GM23338 (cell line): ENCODE data around the gene ABCG2. TPM values are rescaled to one million over a fixed set of nuclear protein-coding genes. Genes with fewer than 3 reads are reported as not detected.

Experiments used
- ATAC-seq: fragments of 200-7000 bp; cut with Tn5 transposase; 3 replicates; pipeline ENCODE4 v1.9.1; 2020
- DNase-seq: peaks from one replicate; pipeline ENCODE4 v3.0.0-alpha.2; 2015; ENCODE audit warnings: low spot score
- H2AFZ ChIP-seq: fragments of 200-600 bp; sonication (generic); 2 replicates; pipeline ENCODE4 v1.8.0; 2016; ENCODE audit warnings: antibody characterized with exemption, mild to moderate bottlenecking, moderate library complexity
- H3F3A ChIP-seq: fragments of 200-600 bp; sonication (generic); replicated peaks from 2 replicates; pipeline ENCODE4 v1.8.0; 2017; ENCODE audit warnings: antibody characterized with exemption, mixed run types, low read depth
- H3K27ac ChIP-seq: fragments of 200-600 bp; sonication (generic); 2 replicates; pipeline ENCODE4 v1.6.1; 2016; ENCODE audit warnings: low read depth
- H3K27me3 ChIP-seq: fragments of 200-600 bp; sonication (generic); 2 replicates; pipeline ENCODE4 v1.8.0; 2016; ENCODE audit warnings: mild to moderate bottlenecking, mixed run types, moderate library complexity; ENCODE audit not compliant: insufficient read depth
- H3K36me3 ChIP-seq: fragments of 200-600 bp; sonication (generic); 2 replicates; pipeline ENCODE4 v1.8.0; 2016; ENCODE audit warnings: mild to moderate bottlenecking; ENCODE audit not compliant: insufficient read depth
- H3K4me1 ChIP-seq: fragments of 200-600 bp; sonication (generic); 2 replicates; pipeline ENCODE4 v1.8.0; 2016; ENCODE audit warnings: mild to moderate bottlenecking, moderate library complexity; ENCODE audit not compliant: insufficient read depth
- H3K4me2 ChIP-seq: fragments of 200-600 bp; sonication (generic); 2 replicates; pipeline ENCODE4 v1.7.1; 2017; ENCODE audit warnings: mixed run types
- H3K4me3 ChIP-seq: fragments of 200-600 bp; sonication (generic); 2 replicates; pipeline ENCODE4 v1.6.1; 2016; ENCODE audit warnings: mixed run types
- H3K79me2 ChIP-seq: fragments of 200-600 bp; sonication (generic); replicated peaks from 2 replicates; pipeline ENCODE4 v1.8.0; 2017; ENCODE audit warnings: mild to moderate bottlenecking; ENCODE audit not compliant: insufficient read depth
- H3K9me2 ChIP-seq: fragments of 200-600 bp; sonication (generic); 2 replicates; pipeline ENCODE4 v1.8.0; 2017; ENCODE audit not compliant: insufficient read depth
- H4K20me1 ChIP-seq: fragments of 200-600 bp; sonication (generic); replicated peaks from 2 replicates; pipeline ENCODE4 v1.8.0; 2017; ENCODE audit warnings: mild to moderate bottlenecking; ENCODE audit not compliant: insufficient read depth
- H3K27ac Mint-ChIP-seq: 2 replicates; pipeline ENCODE4 v1.8.0; 2020; ENCODE audit warnings: inconsistent platforms, mild to moderate bottlenecking, moderate library complexity, mixed read lengths
- H3K27me3 Mint-ChIP-seq: 3 replicates; pipeline ENCODE4 v1.8.0; 2022; ENCODE audit warnings: low read depth, mild to moderate bottlenecking, moderate library complexity, mixed read lengths, inconsistent platforms; ENCODE audit not compliant: insufficient read depth, poor library complexity
- H3K36me3 Mint-ChIP-seq: 3 replicates; pipeline ENCODE4 v1.8.0; 2021; ENCODE audit warnings: low read depth, mild to moderate bottlenecking, inconsistent platforms, moderate library complexity, mixed read lengths
- H3K4me1 Mint-ChIP-seq: 3 replicates; pipeline ENCODE4 v1.8.0; 2020; ENCODE audit warnings: mild to moderate bottlenecking, inconsistent platforms, mixed read lengths
- H3K4me3 Mint-ChIP-seq: 3 replicates; pipeline ENCODE4 v1.8.0; 2021; ENCODE audit warnings: moderate library complexity, mild to moderate bottlenecking, inconsistent platforms, mixed read lengths
- H3K9me3 Mint-ChIP-seq: 3 replicates; pipeline ENCODE4 v1.8.0; 2020; ENCODE audit warnings: moderate library complexity, mild to moderate bottlenecking, inconsistent platforms, mixed read lengths
- CREB1 ChIP-seq: fragments of 250-450 bp; sonication (Bioruptor Pico); IDR thresholded peaks from 2 replicates; pipeline ENCODE4 v1.5.0; 2020; ENCODE audit warnings: low read depth, mild to moderate bottlenecking, moderate library complexity
- EZH2 ChIP-seq: fragments of 200-600 bp; sonication (generic); IDR thresholded peaks from one replicate; pipeline ENCODE4 v1.8.0; 2017; ENCODE audit warnings: antibody characterized with exemption, mild to moderate bottlenecking, low read depth; ENCODE audit not compliant: unreplicated experiment
- EZH2phosphoT487 ChIP-seq: fragments of 200-600 bp; sonication (generic); IDR thresholded peaks from one replicate; pipeline ENCODE4 v1.8.1; 2018; ENCODE audit warnings: antibody characterized with exemption; ENCODE audit not compliant: unreplicated experiment
- JUNB ChIP-seq: IDR thresholded peaks from one replicate; pipeline ENCODE4 v1.6.1; 2016; ENCODE audit warnings: antibody characterized with exemption; ENCODE audit not compliant: unreplicated experiment
- NANOG ChIP-seq: IDR thresholded peaks from 2 replicates; pipeline ENCODE4 v1.6.1; 2016; ENCODE audit warnings: antibody characterized with exemption, borderline replicate concordance
- POLR2AphosphoS5 ChIP-seq: IDR thresholded peaks from 2 replicates; pipeline ENCODE4 v1.6.1; 2016; ENCODE audit warnings: antibody characterized with exemption, low read depth
- STAT1 ChIP-seq: IDR thresholded peaks from one replicate; pipeline ENCODE4 v1.6.1; 2016; ENCODE audit warnings: antibody characterized with exemption; ENCODE audit not compliant: unreplicated experiment
- ZNF114 ChIP-seq: fragments of 250-450 bp; sonication (Bioruptor Pico); IDR thresholded peaks from 2 replicates; pipeline ENCODE4 v1.5.0; 2020; ENCODE audit warnings: mild to moderate bottlenecking, moderate library complexity
- ZNF331 ChIP-seq: fragments of 250-450 bp; sonication (Bioruptor Pico); IDR thresholded peaks from 2 replicates; pipeline ENCODE4 v1.5.0; 2020; ENCODE audit warnings: low read depth, mild to moderate bottlenecking, moderate library complexity
- polyA plus RNA-seq: library from polyadenylated mRNA; unstranded; fragments of >200 nt; fragmentation: Nextera tagmentation; extraction: Ambion mirVana; gene quantifications from 2 replicates; pipeline ENCODE4 v1.2.1, GENCODE V29; 2016
- total RNA-seq: library from RNA; depleted of rRNA; stranded (reverse); fragments of >200 nt; shearing (Covaris generic); gene quantifications from 2 replicates; pipeline ENCODE4 v1.2.3, GENCODE V29; 2014
- TF ChIP-seq, protein P1 (sequence below): fragments of 250-450 bp; sonication (Bioruptor Pico); IDR thresholded peaks from 2 replicates; pipeline ENCODE4 v1.5.0; 2020; ENCODE audit warnings: mild to moderate bottlenecking, moderate library complexity
- TF ChIP-seq, protein P2 (sequence below), 2 experiments: fragments of 200-600 bp in 1 of 2; sonication (generic) in 1 of 2; conservative IDR thresholded peaks; 2 replicates each; pipeline versions ENCODE4 v1.5.1 to v1.6.1; 2016 to 2017; ENCODE audit warnings: antibody characterized with exemption in 2 of 2, low read depth in 2 of 2, mild to moderate bottlenecking in 2 of 2, moderate library complexity in 1 of 2
- TF ChIP-seq, protein P3 (sequence below): IDR thresholded peaks from 2 replicates; pipeline ENCODE4 v1.6.1; 2016; ENCODE audit warnings: antibody characterized with exemption
- TF ChIP-seq, protein P4 (sequence below): IDR thresholded peaks from one replicate; pipeline ENCODE4 v1.6.1; 2018; ENCODE audit warnings: antibody characterized with exemption; ENCODE audit not compliant: unreplicated experiment

ABCG2 gene
- total and polyA plus RNA-seq, 2 experiments from 2014 or later, result 1.5 to 10.6 TPM

DNA sequence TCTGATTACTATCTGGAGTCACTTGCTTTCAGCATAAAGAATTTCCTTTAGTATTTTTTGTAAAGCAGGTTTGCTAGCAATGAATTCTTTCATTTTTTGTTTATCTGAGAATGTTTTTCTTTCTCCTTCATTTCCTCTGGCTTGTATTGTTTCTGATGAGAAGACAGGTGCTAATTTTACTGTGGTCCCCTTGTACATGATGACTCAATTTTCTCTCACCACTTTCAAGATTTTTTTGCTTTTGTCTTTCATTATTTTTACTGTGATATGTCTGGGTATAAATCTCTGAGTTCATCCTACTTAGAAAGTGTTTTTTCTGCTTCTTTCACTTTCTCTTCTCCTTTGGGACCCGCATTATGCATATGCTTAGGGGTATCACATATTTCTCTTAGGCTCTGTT lies 88.4 kb downstream of the ABCG2 start:
- Mint-ChIP-seq H3K9me3 (peaks cover 3% of the 10 kb centered on the region; the same call in 1 of the 3 replicates), H3K27me3 (peaks cover 6% of the 10 kb centered on the region), H3K4me3 (no peak overlapping the region), H3K4me1 (no peaks in the 10 kb centered on the region), H3K27ac (no peak overlapping the region), H3K36me3 (peaks cover 84% of the 10 kb centered on the region)
- H3K27ac ChIP-seq, result no peak overlapping the region
- TF ChIP-seq, protein P1, sequence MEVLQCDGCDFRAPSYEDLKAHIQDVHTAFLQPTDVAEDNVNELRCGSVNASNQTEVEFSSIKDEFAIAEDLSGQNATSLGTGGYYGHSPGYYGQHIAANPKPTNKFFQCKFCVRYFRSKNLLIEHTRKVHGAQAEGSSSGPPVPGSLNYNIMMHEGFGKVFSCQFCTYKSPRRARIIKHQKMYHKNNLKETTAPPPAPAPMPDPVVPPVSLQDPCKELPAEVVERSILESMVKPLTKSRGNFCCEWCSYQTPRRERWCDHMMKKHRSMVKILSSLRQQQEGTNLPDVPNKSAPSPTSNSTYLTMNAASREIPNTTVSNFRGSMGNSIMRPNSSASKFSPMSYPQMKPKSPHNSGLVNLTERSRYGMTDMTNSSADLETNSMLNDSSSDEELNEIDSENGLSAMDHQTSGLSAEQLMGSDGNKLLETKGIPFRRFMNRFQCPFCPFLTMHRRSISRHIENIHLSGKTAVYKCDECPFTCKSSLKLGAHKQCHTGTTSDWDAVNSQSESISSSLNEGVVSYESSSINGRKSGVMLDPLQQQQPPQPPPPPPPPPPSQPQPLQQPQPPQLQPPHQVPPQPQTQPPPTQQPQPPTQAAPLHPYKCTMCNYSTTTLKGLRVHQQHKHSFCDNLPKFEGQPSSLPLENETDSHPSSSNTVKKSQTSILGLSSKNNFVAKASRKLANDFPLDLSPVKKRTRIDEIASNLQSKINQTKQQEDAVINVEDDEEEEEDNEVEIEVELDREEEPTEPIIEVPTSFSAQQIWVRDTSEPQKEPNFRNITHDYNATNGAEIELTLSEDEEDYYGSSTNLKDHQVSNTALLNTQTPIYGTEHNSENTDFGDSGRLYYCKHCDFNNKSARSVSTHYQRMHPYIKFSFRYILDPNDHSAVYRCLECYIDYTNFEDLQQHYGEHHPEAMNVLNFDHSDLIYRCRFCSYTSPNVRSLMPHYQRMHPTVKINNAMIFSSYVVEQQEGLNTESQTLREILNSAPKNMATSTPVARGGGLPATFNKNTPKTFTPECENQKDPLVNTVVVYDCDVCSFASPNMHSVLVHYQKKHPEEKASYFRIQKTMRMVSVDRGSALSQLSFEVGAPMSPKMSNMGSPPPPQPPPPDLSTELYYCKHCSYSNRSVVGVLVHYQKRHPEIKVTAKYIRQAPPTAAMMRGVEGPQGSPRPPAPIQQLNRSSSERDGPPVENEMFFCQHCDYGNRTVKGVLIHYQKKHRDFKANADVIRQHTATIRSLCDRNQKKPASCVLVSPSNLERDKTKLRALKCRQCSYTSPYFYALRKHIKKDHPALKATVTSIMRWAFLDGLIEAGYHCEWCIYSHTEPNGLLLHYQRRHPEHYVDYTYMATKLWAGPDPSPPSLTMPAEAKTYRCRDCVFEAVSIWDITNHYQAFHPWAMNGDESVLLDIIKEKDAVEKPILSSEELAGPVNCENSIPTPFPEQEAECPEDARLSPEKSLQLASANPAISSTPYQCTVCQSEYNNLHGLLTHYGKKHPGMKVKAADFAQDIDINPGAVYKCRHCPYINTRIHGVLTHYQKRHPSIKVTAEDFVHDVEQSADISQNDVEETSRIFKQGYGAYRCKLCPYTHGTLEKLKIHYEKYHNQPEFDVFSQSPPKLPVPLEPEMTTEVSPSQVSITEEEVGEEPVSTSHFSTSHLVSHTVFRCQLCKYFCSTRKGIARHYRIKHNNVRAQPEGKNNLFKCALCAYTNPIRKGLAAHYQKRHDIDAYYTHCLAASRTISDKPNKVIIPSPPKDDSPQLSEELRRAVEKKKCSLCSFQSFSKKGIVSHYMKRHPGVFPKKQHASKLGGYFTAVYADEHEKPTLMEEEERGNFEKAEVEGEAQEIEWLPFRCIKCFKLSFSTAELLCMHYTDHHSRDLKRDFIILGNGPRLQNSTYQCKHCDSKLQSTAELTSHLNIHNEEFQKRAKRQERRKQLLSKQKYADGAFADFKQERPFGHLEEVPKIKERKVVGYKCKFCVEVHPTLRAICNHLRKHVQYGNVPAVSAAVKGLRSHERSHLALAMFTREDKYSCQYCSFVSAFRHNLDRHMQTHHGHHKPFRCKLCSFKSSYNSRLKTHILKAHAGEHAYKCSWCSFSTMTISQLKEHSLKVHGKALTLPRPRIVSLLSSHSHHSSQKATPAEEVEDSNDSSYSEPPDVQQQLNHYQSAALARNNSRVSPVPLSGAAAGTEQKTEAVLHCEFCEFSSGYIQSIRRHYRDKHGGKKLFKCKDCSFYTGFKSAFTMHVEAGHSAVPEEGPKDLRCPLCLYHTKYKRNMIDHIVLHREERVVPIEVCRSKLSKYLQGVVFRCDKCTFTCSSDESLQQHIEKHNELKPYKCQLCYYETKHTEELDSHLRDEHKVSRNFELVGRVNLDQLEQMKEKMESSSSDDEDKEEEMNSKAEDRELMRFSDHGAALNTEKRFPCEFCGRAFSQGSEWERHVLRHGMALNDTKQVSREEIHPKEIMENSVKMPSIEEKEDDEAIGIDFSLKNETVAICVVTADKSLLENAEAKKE, result no peak
- TF ChIP-seq EZH2 (no peak), JUNB (no peak), ZNF331 (no peak), NANOG (no peak), POLR2AphosphoS5 (no peak), CREB1 (no peak), EZH2phosphoT487 (no peak), STAT1 (no peak), ZNF114 (CRISPR knock-in tag) (no peak)
- TF ChIP-seq, protein P2, sequence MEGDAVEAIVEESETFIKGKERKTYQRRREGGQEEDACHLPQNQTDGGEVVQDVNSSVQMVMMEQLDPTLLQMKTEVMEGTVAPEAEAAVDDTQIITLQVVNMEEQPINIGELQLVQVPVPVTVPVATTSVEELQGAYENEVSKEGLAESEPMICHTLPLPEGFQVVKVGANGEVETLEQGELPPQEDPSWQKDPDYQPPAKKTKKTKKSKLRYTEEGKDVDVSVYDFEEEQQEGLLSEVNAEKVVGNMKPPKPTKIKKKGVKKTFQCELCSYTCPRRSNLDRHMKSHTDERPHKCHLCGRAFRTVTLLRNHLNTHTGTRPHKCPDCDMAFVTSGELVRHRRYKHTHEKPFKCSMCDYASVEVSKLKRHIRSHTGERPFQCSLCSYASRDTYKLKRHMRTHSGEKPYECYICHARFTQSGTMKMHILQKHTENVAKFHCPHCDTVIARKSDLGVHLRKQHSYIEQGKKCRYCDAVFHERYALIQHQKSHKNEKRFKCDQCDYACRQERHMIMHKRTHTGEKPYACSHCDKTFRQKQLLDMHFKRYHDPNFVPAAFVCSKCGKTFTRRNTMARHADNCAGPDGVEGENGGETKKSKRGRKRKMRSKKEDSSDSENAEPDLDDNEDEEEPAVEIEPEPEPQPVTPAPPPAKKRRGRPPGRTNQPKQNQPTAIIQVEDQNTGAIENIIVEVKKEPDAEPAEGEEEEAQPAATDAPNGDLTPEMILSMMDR (conservative IDR thresholded peaks at IDR 0.05; ENCODE audit: low read depth in 2 of 2), result no peak
- TF ChIP-seq, protein P3, sequence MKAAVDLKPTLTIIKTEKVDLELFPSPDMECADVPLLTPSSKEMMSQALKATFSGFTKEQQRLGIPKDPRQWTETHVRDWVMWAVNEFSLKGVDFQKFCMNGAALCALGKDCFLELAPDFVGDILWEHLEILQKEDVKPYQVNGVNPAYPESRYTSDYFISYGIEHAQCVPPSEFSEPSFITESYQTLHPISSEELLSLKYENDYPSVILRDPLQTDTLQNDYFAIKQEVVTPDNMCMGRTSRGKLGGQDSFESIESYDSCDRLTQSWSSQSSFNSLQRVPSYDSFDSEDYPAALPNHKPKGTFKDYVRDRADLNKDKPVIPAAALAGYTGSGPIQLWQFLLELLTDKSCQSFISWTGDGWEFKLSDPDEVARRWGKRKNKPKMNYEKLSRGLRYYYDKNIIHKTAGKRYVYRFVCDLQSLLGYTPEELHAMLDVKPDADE, result no peak
- TF ChIP-seq, protein P4, sequence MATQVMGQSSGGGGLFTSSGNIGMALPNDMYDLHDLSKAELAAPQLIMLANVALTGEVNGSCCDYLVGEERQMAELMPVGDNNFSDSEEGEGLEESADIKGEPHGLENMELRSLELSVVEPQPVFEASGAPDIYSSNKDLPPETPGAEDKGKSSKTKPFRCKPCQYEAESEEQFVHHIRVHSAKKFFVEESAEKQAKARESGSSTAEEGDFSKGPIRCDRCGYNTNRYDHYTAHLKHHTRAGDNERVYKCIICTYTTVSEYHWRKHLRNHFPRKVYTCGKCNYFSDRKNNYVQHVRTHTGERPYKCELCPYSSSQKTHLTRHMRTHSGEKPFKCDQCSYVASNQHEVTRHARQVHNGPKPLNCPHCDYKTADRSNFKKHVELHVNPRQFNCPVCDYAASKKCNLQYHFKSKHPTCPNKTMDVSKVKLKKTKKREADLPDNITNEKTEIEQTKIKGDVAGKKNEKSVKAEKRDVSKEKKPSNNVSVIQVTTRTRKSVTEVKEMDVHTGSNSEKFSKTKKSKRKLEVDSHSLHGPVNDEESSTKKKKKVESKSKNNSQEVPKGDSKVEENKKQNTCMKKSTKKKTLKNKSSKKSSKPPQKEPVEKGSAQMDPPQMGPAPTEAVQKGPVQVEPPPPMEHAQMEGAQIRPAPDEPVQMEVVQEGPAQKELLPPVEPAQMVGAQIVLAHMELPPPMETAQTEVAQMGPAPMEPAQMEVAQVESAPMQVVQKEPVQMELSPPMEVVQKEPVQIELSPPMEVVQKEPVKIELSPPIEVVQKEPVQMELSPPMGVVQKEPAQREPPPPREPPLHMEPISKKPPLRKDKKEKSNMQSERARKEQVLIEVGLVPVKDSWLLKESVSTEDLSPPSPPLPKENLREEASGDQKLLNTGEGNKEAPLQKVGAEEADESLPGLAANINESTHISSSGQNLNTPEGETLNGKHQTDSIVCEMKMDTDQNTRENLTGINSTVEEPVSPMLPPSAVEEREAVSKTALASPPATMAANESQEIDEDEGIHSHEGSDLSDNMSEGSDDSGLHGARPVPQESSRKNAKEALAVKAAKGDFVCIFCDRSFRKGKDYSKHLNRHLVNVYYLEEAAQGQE, result no peak
- H3F3A ChIP-seq, result no peaks in the 10 kb centered on the region
- H4K20me1 ChIP-seq, result no peaks in the 10 kb centered on the region
- no peaks in the 10 kb centered on the region for H3K4me1 ChIP-seq
- no peak overlapping the region for H3K4me3 ChIP-seq
- H3K36me3 ChIP-seq, result peaks cover 68% of the 10 kb centered on the region
- H3K4me2 ChIP-seq, result no peak overlapping the region
- no peaks in the 10 kb centered on the region for H3K79me2 ChIP-seq
- no peak for DNase-seq
- H2AFZ ChIP-seq, result no peak overlapping the region
- no peaks in the 10 kb centered on the region for H3K27me3 ChIP-seq
- ATAC-seq, result no peak
- no peaks in the 10 kb centered on the region for H3K9me2 ChIP-seq
